HEK293 (cell line): ENCODE data around the gene CSNK2A3.

ENCODE experiments used
- CTCF ChIA-PET: fragments of 350-600 bp; formaldehyde crosslinking; extraction: SDS; loops from one replicate; lab custom pipeline; 2021; ENCODE audit warnings: antibody characterized with exemption; lab: Yijun Ruan, JAX
- POLR2A ChIA-PET: fragments of 300-600 bp; formaldehyde crosslinking; extraction: SDS; loops from one replicate; lab custom pipeline; 2020; ENCODE audit warnings: antibody characterized with exemption, inconsistent platforms; lab: Yijun Ruan, JAX
- H3K27ac ChIP-seq: fragments of 200-500 bp; sonication (Bioruptor generic); 2 replicates; pipeline ENCODE4 v1.5.1; 2014; ENCODE audit warnings: low read depth, low read length, control low read depth, inconsistent platforms; ENCODE audit errors: extremely low read depth
- H3K36me3 ChIP-seq, 2 experiments: fragments of 200-500 bp in 1 of 2; sonication (Bioruptor generic) in 1 of 2; 1 replicate in 1 of 2; 2 replicates in 1 of 2; pipeline ENCODE4 v1.5.1; 2014 to 2017; ENCODE audit warnings: inconsistent platforms in 2 of 2, low read length in 2 of 2; ENCODE audit not compliant: control insufficient read depth in 2 of 2, insufficient read depth in 1 of 2
- H3K4me1 ChIP-seq: fragments of 200-500 bp; sonication (Bioruptor generic); 2 replicates; pipeline ENCODE4 v1.5.1; 2014; ENCODE audit warnings: mild to moderate bottlenecking, low read length, inconsistent platforms; ENCODE audit not compliant: control insufficient read depth, insufficient read depth
- H3K4me3 ChIP-seq: 2 replicates; pipeline ENCODE4 v1.5.1; 2011; ENCODE audit warnings: low read depth, mild to moderate bottlenecking, control low read depth, low read length, moderate library complexity
- H3K9me3 ChIP-seq: fragments of 200-500 bp; sonication (Bioruptor generic); 2 replicates; pipeline ENCODE4 v1.5.1; 2014; ENCODE audit warnings: low read depth, low read length, inconsistent platforms; ENCODE audit not compliant: control insufficient read depth, insufficient read depth
- KLF7 ChIP-seq: fragments of 450-650 bp; formaldehyde crosslinking; IDR thresholded peaks from 2 replicates; pipeline ENCODE4 v1.5.1; 2016; ENCODE audit warnings: missing biosample characterization, missing genetic modification characterization, borderline replicate concordance
- KLF8 ChIP-seq: fragments of 450-650 bp; formaldehyde crosslinking; IDR thresholded peaks from 2 replicates; pipeline ENCODE4 v1.5.1; 2016; ENCODE audit warnings: missing biosample characterization, missing genetic modification characterization
- MEIS1 ChIP-seq: sonication (generic); formaldehyde crosslinking; IDR thresholded peaks from 2 replicates; pipeline ENCODE4 v1.8.1; 2022; ENCODE audit warnings: missing genetic modification reagents, mild to moderate bottlenecking, borderline replicate concordance
- MZF1 ChIP-seq: fragments of 450-650 bp; formaldehyde crosslinking; IDR thresholded peaks from 2 replicates; pipeline ENCODE4 v1.5.1; 2017; ENCODE audit warnings: missing biosample characterization, missing genetic modification characterization, borderline replicate concordance
- SCRT1 ChIP-seq: fragments of 450-650 bp; formaldehyde crosslinking; IDR thresholded peaks from 2 replicates; pipeline ENCODE4 v1.5.1; 2016; ENCODE audit warnings: missing biosample characterization, missing genetic modification characterization, borderline replicate concordance
- TCF7L2 ChIP-seq: IDR thresholded peaks from 2 replicates; pipeline ENCODE4 v1.6.1; 2011; ENCODE audit warnings: low read depth, mild to moderate bottlenecking, inconsistent platforms, low read length, moderate library complexity, borderline replicate concordance
- TSHZ1 ChIP-seq: fragments of 450-650 bp; formaldehyde crosslinking; IDR thresholded peaks from 2 replicates; pipeline ENCODE4 v1.5.1; 2016; ENCODE audit warnings: missing biosample characterization, missing genetic modification characterization, borderline replicate concordance
- ZBTB8A ChIP-seq: fragments of 450-650 bp; formaldehyde crosslinking; IDR thresholded peaks from 2 replicates; pipeline ENCODE4 v1.5.1; 2016; ENCODE audit warnings: missing biosample characterization, missing genetic modification characterization
- ZFP69B ChIP-seq: fragments of 450-650 bp; formaldehyde crosslinking; IDR thresholded peaks from 2 replicates; pipeline ENCODE4 v1.5.1; 2016; ENCODE audit warnings: missing biosample characterization, missing genetic modification characterization
- ZNF148 ChIP-seq: fragments of 450-650 bp; formaldehyde crosslinking; IDR thresholded peaks from 2 replicates; pipeline ENCODE4 v1.5.0; 2017; ENCODE audit warnings: missing biosample characterization, missing genetic modification characterization, borderline replicate concordance
- ZNF2 ChIP-seq: fragments of 450-650 bp; formaldehyde crosslinking; IDR thresholded peaks from 2 replicates; pipeline ENCODE4 v1.5.1; 2016; ENCODE audit warnings: missing biosample characterization, missing genetic modification characterization
- ZNF23 ChIP-seq: fragments of 450-650 bp; formaldehyde crosslinking; IDR thresholded peaks from 2 replicates; pipeline ENCODE4 v1.5.1; 2016; ENCODE audit warnings: missing biosample characterization, missing genetic modification characterization, borderline replicate concordance
- ZNF292 ChIP-seq: fragments of 450-650 bp; formaldehyde crosslinking; IDR thresholded peaks from 2 replicates; pipeline ENCODE4 v1.5.1; 2016; ENCODE audit warnings: low read depth, missing biosample characterization, missing genetic modification characterization, borderline replicate concordance
- ZNF350 ChIP-seq: fragments of 450-650 bp; formaldehyde crosslinking; IDR thresholded peaks from 2 replicates; pipeline ENCODE4 v1.5.0; 2017; ENCODE audit warnings: missing biosample characterization, mild to moderate bottlenecking, missing genetic modification characterization
- ZNF362 ChIP-seq: fragments of 450-650 bp; formaldehyde crosslinking; IDR thresholded peaks from 2 replicates; pipeline ENCODE4 v1.5.1; 2016; ENCODE audit warnings: missing biosample characterization, missing genetic modification characterization
- ZNF37A ChIP-seq: fragments of 450-650 bp; IDR thresholded peaks from 2 replicates; pipeline ENCODE4 v1.5.1; 2018; ENCODE audit warnings: missing biosample characterization, missing genetic modification characterization
- ZNF561 ChIP-seq: fragments of 450-650 bp; IDR thresholded peaks from 2 replicates; pipeline ENCODE4 v1.5.1; 2018; ENCODE audit warnings: missing biosample characterization, missing genetic modification characterization, borderline replicate concordance
- ZNF600 ChIP-seq: fragments of 450-650 bp; formaldehyde crosslinking; IDR thresholded peaks from 2 replicates; pipeline ENCODE4 v1.5.1; 2016; ENCODE audit warnings: missing biosample characterization, missing genetic modification characterization
- ZNF629 ChIP-seq: fragments of 450-650 bp; formaldehyde crosslinking; IDR thresholded peaks from 2 replicates; pipeline ENCODE4 v1.5.1; 2017; ENCODE audit warnings: missing biosample characterization, missing genetic modification characterization
- ZNF645 ChIP-seq: fragments of 450-650 bp; formaldehyde crosslinking; IDR thresholded peaks from 2 replicates; pipeline ENCODE4; 2016; ENCODE audit warnings: missing biosample characterization, missing genetic modification characterization
- ZNF843 ChIP-seq: fragments of 450-650 bp; formaldehyde crosslinking; IDR thresholded peaks from 2 replicates; pipeline ENCODE4 v1.5.1; 2016; ENCODE audit warnings: missing biosample characterization, missing genetic modification characterization
- ZXDB ChIP-seq: fragments of 450-650 bp; formaldehyde crosslinking; IDR thresholded peaks from 2 replicates; pipeline ENCODE4 v1.5.1; 2016; ENCODE audit warnings: missing biosample characterization, missing genetic modification characterization

CSNK2A3 gene

GRCh38 chr11:11306855-11307254, 46.2 kb downstream of the CSNK2A3 start:
- POLR2A ChIA-PET = no interaction called here
- H3K4me1 ChIP-seq = no peaks in the 10 kb centered on the region
- H3K27ac ChIP-seq = no peak overlapping the region
- no peak for TF ChIP-seq ZXDB
- TF ChIP-seq MZF1 (tag by site-specific recombination) = no peak
- TF ChIP-seq MEIS1 (CRISPR knock-in tag) = no peak
- TF ChIP-seq, all 188 proteins: peak for 0
- H3K36me3 ChIP-seq = no peaks in the 10 kb centered on the region
- CTCF ChIA-PET = no interaction called here
- no peak overlapping the region for H3K4me3 ChIP-seq
- no peaks in the 10 kb centered on the region for H3K9me3 ChIP-seq

GRCh38 chr11:11304550-11304949, 48.5 kb downstream of the CSNK2A3 start:
- no peak overlapping the region for H3K4me3 ChIP-seq
- ChIA-PET POLR2A (no interaction called here), CTCF (interaction anchor here (0.6 to 1.2 kb wide), 3 partner anchors 39 to 1272 kb away, joined by 3 read pairs; no protein-coding TSS in a partner anchor)
- H3K9me3 ChIP-seq = no peaks in the 10 kb centered on the region
- no peaks in the 10 kb centered on the region for H3K4me1 ChIP-seq
- H3K36me3 ChIP-seq = no peaks in the 10 kb centered on the region
- TF ChIP-seq ZBTB8A (tag by site-specific recombination) = no peak
- no peak overlapping the region for H3K27ac ChIP-seq

- Histone ChIP-seq H3K9me3 (no peaks in the 10 kb centered on the region), H3K36me3 (no peaks in the 10 kb centered on the region), H3K4me3 (no peak overlapping the region), H3K4me1 (no peaks in the 10 kb centered on the region), H3K27ac (no peak overlapping the region)
- CTCF ChIA-PET = no interaction called here
- POLR2A ChIA-PET = no interaction called here
- TF ChIP-seq KLF8 = no peak
- TF ChIP-seq ZNF600 (tag by site-specific recombination) = no peak
- no peak for TF ChIP-seq TSHZ1
- TF ChIP-seq SCRT1 = no peak
- TF ChIP-seq ZNF350 (tag by site-specific recombination) = no peak
- TF ChIP-seq ZNF23 (tag by site-specific recombination) = no peak
- no peak for TF ChIP-seq ZNF148 (tag by site-specific recombination)
- no peak for TF ChIP-seq ZNF2 (tag by site-specific recombination)
- TF ChIP-seq ZNF292 = no peak
- TF ChIP-seq KLF7 = no peak
- TF ChIP-seq ZNF362 (tag by site-specific recombination) = no peak
- no peak for TF ChIP-seq ZNF629
- no peak for TF ChIP-seq TCF7L2
- no peak for TF ChIP-seq ZFP69B
- TF ChIP-seq ZNF561 (tag by site-specific recombination) = no peak
- no peak for TF ChIP-seq ZNF645 (tag by site-specific recombination)
- TF ChIP-seq ZNF37A (tag by site-specific recombination) = no peak
- TF ChIP-seq ZNF843 (tag by site-specific recombination) = no peak
Observed at GRCh38 chr11:11302565-11302964, 50.5 kb downstream of the CSNK2A3 start.
